Rectal smooth muscle tissue (tissue), 1 donor: ENCODE data around the gene NDUFB10.
A peak's percentile ranks its signal among the peaks of the same experiment; 100 is the strongest.
"Not testable (repeated sequence)": the region's sequence is repeated elsewhere in the genome, so short reads cannot be mapped to it uniquely, and the experiment has no call there.

Source experiments
- H3K27ac ChIP-seq: one replicate; pipeline ENCODE4 v1.7.0; 2013; ENCODE audit warnings: low read depth, low read length, inconsistent platforms
- H3K27me3 ChIP-seq: one replicate; pipeline ENCODE4 v1.7.0; 2013; ENCODE audit warnings: low read length; ENCODE audit not compliant: control insufficient read depth, insufficient read depth
- H3K36me3 ChIP-seq: one replicate; pipeline ENCODE4 v1.7.0; 2013; ENCODE audit warnings: low read length; ENCODE audit not compliant: control insufficient read depth, insufficient read depth
- H3K4me1 ChIP-seq: one replicate; pipeline ENCODE4 v1.7.0; 2013; ENCODE audit warnings: low read length; ENCODE audit not compliant: control insufficient read depth, insufficient read depth
- H3K4me3 ChIP-seq: one replicate; pipeline ENCODE4 v1.7.0; 2013; ENCODE audit warnings: low read length
- H3K9ac ChIP-seq: one replicate; pipeline ENCODE4 v1.7.0; 2013; ENCODE audit warnings: low read length

The NDUFB10 gene

DNA sequence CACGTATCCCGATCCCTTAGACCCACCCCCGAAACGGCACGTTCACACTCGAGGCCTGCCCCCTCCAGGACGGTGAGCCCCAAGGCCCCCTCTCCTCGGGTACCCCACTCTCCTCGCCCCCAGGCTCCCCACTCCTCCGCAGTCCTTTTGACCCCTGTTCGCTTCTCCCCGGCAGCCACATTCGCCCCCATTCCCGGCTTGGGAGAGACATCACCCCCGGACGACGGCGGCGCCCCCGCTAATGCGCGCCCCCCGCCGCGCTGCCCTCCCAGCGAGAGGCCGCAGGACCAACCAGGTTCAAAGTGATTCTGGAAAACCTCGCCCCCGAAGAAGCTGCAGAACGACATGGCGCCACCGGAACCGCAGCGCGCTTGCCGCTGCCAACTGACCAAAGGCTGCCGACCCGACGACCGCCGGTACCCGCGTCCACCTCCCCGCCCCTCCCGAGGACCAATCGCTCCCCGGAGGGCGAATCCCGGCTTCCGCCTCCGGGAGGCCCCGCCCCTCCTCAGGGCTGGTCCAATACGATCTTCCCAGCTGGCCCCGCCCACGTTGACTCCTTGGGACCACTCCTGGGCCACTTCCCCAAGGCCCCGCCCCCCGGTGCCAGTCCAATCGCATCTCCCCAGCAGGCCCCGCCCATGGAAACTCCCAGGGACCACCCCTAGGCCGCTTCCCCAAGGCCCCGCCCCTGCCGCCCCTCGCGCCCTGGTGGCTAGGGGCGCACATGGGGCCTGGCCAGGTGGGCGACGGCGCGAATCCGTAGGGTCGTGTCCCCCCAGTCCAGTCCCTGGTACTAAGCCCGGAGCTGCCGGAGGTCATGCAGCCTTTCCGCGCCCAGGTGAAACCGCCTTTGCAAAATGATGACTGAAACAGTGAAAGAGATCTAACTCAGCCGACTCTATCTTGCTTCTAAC lies 16.3 kb upstream of the NDUFB10 start, which contains the start of gene MSRB1:
Gene MSRB1 (minus strand): TSS at position 390 of the 917 bp plus-strand sequence. CDS start 43 bp downstream, at position 347.
- H3K36me3 ChIP-seq: peaks cover 7% of the 10 kb centered on the region
- peak within 1 kb of the TSS; percentile 77 for H3K27ac ChIP-seq
- peak within 1 kb of the TSS; percentile 87 for H3K9ac ChIP-seq
- no peaks in the 10 kb centered on the region for H3K27me3 ChIP-seq
- H3K4me3 ChIP-seq: peak within 1 kb of the TSS; percentile 90
- H3K4me1 ChIP-seq: peaks cover 11% of the 10 kb centered on the region

DNA sequence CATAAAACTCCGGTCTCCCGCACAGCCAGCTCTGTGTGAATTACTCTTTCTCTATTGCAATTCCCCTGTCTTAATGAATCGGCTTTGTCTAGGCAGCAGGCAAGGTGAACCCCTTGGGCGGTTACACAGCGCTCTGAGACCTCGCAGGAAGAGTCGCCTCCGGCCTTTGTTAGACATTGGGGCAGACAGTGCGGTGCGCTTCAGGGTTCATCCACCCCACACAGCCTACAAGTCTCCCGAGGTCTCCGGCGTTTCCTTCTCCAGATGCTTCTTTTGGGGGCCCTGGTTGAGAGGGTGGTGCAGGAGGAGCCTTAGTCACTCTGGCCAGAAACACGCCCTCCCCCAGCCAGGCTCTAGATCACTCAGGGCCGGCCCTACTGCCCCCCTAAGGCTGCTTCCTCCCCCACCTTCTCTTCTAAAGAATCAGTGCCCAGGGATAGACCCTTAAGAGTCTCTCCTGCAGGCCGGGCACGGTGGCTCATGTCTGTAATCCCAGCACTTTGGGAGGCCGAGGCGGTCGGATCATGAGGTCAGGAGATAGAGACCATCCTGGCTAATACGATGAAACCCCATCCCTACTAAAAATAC lies 14.6 kb upstream of the NDUFB10 start:
- Histone ChIP-seq H3K36me3 (no peaks in the 10 kb centered on the region), H3K9ac (no peak overlapping the region), H3K4me1 (peaks cover 11% of the 10 kb centered on the region), H3K27ac (no peak overlapping the region), H3K27me3 (no peaks in the 10 kb centered on the region), H3K4me3 (no peak overlapping the region)

DNA sequence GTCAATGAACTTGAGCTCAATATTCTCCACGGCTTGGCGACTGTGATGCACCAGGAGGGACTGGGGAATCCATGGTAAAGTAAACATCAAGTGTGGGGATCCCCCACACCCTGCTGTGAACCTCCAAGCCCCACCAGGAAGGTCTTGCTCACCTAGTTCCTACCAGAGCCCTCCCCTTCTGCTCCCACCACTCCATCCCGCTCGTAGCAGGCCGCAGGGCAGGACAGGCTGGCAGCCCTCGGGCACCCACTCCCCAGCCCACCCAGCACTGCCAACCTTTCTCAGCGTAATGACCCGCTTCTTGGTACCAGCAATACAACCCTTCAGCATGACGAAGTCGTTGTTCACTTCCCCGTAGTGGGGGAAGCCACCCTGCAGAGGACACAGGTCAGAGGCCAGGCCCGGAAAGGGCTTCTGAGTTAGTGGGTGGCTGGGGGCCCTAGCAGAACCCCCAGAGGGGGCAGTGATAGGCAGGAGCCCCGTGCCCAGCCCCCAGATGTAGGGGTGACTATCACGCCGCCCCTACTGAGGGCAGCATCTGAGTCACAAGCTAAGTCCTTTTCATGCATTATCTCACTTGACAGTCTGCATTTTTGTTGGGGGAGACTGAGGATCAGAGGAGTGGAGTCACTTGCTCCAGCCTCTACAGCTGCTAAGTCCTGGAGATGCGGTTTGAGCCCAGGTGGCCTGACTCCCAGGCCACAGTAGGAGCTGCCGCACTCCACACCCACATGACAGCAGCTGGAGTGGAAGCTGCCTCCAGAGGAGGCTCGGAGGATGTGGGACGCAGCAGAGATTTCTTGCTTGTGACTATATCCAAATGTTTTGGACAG lies 13.6 kb upstream of the NDUFB10 start:
- H3K36me3 ChIP-seq: no peaks in the 10 kb centered on the region
- no peak overlapping the region for H3K27ac ChIP-seq
- H3K4me3 ChIP-seq: no peak overlapping the region
- peaks cover 11% of the 10 kb centered on the region for H3K4me1 ChIP-seq
- H3K27me3 ChIP-seq: no peaks in the 10 kb centered on the region
- no peak overlapping the region for H3K9ac ChIP-seq

DNA sequence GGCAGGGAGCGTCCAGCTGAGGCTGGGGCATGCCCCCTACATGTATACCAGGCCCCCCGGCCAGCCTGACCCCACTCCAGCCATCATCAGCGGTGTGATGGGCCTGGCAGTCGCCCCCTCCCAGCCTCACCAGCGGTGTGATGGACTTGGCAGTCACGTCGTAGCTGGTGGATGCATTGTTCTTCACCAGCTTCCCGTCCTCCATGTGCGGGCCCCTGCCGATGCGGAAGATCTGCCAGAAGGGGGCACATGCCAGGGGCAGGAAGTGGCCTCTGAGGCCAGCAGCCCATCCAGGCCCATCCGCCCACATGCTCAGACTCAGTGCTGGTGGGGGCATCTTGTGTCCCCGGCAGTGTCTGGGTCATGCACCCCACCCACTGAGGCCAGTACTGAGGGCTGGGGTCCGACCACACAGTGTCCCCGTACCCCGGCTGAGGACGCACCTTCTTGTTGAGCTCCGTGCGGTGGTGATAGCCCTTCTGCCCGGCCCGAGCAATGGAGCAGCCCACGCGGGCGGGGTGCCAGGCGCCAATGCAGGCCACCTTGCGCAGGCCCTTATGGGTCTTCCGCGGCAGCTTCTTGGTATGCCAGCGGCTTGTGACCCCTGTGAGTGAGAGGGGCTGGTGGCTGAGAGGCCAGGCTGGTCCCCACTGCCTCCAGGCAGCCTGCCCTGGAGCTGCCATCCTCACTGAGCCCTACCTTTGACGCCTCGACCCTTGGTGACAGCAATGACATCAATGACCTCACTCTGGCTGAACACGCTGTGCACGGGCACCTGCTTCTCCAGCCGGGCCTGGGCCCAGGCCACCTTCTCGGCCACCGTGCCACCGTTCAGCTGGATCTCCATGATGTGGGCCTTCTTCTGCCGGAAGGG lies 12.6 kb upstream of the NDUFB10 start:
- Histone ChIP-seq H3K27me3 (no peaks in the 10 kb centered on the region), H3K27ac (no peak overlapping the region), H3K36me3 (no peaks in the 10 kb centered on the region), H3K9ac (no peak overlapping the region), H3K4me3 (no peak overlapping the region), H3K4me1 (peaks cover 11% of the 10 kb centered on the region)

DNA sequence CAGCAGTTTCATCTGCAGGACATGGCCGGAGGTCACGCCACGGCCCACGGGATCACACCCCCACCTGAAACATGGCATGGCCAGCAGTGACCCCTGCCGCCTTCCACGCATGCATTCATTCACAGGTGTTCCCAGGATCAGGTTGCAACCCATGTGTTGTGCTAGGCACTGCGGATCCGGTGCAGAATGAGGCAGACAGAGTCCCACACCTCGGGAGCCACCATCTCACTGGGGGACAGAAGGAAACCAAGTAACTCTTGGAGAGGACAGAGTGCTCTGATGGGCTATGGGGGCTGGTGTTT lies 12.0 kb upstream of the NDUFB10 start:
- no peak overlapping the region for H3K4me3 ChIP-seq
- H3K36me3 ChIP-seq: no peaks in the 10 kb centered on the region
- no peak overlapping the region for H3K27ac ChIP-seq
- H3K4me1 ChIP-seq: peaks cover 5% of the 10 kb centered on the region
- no peaks in the 10 kb centered on the region for H3K27me3 ChIP-seq
- no peak overlapping the region for H3K9ac ChIP-seq

DNA sequence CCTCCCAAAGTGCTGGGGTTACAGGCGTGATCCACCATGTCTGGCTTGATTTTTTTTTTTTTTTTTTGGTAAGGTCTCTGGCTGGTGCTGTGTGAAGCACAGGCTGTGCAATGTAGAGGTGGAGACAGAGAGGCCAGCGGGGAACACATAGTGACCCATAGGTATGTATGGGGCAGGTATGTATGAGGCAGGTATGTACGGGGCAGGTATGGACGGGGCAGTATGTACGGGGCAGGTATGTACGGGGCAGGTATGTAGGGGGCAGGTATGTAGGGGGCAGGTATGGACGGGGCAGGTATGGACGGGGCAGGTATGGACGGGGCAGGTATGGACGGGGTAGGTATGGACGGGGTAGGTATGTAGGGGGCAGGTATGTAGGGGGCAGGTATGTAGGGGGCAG lies 9.8 kb upstream of the NDUFB10 start:
- H3K27me3 ChIP-seq: no peaks in the 10 kb centered on the region
- H3K9ac ChIP-seq: no peak overlapping the region
- no peak overlapping the region for H3K27ac ChIP-seq
- no peak overlapping the region for H3K4me3 ChIP-seq
- no peaks in the 10 kb centered on the region for H3K4me1 ChIP-seq
- H3K36me3 ChIP-seq: no peaks in the 10 kb centered on the region

DNA sequence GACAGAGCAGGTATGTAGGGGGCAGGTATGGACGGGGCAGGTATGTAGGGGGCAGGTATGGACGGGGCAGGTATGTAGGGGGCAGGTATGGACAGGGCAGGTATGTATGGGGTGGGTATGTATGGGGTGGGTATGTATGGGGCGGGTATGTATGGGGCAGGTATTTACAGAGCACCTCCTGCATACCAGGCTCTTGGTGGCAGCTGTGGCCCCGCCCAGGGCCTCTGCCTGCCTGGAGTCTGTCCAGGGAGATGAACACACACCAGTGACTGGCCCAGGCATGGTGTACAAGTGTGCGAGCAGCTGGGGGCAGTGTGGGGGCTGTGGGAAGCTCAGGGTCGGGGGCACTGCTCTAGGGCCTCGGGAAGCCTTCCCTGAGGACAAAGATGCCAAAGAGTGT lies 9.3 kb upstream of the NDUFB10 start:
- Histone ChIP-seq H3K27ac (no peak overlapping the region), H3K9ac (no peak overlapping the region), H3K27me3 (no peaks in the 10 kb centered on the region), H3K36me3 (no peaks in the 10 kb centered on the region), H3K4me3 (no peak overlapping the region), H3K4me1 (no peaks in the 10 kb centered on the region)

DNA sequence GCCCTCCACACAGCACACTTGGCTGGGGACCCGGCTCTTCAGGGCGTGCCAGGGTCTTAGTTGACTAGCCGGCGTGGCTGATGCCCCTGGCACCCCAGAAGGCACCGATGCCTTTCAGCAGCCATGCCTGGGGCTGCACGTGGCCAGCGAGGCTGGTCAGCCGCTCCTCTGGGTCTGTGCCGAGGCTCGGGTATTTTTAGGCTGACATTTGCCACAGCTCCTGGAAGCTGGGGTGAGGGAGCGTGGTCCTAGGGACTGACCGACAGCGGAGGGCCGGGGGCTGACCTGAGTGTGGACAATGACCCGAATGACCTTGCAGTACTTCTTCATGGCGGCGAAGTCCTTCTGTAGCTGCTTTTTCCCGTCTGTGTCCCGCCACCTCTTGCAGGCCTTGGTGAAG lies 8.8 kb upstream of the NDUFB10 start:
- Histone ChIP-seq H3K36me3 (no peaks in the 10 kb centered on the region), H3K9ac (no peak overlapping the region), H3K4me3 (no peak overlapping the region), H3K27me3 (no peaks in the 10 kb centered on the region), H3K27ac (no peak overlapping the region), H3K4me1 (no peaks in the 10 kb centered on the region)

DNA sequence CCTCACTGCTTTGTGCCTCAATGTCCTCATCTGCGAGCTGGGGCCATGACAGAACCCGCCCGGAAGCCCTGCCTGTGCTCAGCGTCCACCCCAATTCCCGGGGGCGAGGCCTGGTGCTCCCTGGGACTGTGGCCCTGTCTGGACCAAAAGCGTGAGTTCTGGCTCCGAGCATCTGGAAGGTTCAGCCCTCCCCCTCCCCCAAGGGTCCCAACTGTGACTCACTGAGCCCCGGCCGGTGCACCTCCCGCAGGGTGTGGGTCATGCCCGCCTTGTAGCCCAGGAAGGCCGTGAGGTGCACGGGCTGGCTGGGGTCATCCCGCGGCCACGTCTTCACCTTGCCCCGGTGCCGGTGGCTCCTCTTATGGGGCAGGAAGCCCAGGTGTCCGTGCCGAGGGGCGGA lies 5.6 kb upstream of the NDUFB10 start:
- H3K36me3 ChIP-seq: no peaks in the 10 kb centered on the region
- no peaks in the 10 kb centered on the region for H3K27me3 ChIP-seq
- no peak overlapping the region for H3K27ac ChIP-seq
- no peak overlapping the region for H3K9ac ChIP-seq
- H3K4me3 ChIP-seq: no peak overlapping the region
- H3K4me1 ChIP-seq: peaks cover under 1% of the 10 kb centered on the region

DNA sequence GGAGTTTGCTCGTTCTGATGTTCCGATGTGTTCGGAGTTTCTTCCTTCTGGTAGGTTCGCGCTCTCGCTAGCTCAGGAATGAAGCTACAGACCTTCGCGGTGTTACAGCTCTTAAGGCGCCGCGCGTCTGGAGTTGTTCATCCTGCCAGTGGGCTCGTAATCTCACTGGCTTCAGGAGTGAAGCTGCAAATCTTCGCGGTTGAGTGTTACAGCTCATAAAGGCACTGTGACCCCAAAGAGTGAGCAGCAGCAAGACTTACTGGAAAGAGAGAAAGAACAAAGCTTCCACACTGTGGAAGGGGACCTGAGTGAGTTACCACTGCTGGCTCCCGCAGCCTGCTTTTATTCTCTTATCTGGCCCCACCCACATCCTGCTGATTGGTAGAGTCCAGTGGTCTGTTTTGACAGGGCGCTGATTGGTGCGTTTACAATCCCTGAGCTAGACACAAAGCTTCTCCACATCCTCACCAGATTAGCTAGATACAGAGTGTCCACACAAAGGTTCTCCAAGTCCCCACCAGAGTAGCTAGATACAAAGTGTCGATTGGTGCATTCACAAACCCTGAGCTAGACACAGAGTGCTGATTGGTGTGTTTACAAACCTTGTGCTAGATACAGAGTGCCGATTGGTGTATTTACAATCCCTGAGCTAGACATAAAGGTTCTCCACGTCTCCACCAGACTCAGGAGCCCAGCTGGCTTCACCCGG lies 1.8 kb upstream of the NDUFB10 start:
- H3K4me1 ChIP-seq: peaks cover 10% of the 10 kb centered on the region
- not testable (repeated sequence) for H3K9ac ChIP-seq, H3K27me3 ChIP-seq, H3K27ac ChIP-seq, H3K4me3 ChIP-seq, H3K36me3 ChIP-seq

DNA sequence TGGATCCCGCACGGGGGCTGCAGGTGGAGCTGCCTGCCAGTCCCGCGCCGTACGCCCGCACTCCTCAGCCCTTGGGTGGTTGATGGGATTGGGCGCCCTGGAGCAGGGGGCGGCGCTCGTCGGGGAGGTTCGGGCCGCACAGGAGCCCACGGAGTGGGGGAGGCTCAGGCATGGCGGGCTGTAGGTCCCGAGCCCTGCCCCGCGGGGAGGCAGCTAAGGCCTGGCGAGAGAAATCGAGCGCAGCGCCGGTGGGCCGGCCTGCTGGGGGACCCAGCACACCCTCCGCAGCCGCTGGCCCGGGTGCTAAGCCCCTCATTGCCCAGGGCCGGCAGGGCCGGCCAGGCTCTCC lies 1.2 kb upstream of the NDUFB10 start:
- H3K4me3 ChIP-seq, H3K27me3 ChIP-seq, H3K27ac ChIP-seq, H3K36me3 ChIP-seq, H3K9ac ChIP-seq: not testable (repeated sequence)
- peaks cover 10% of the 10 kb centered on the region for H3K4me1 ChIP-seq
